ENCODE results near the gene RABGAP1L. TPM values are rescaled to one million over a fixed set of nuclear protein-coding genes. Genes with fewer than 3 reads are reported as not detected.

The RABGAP1L gene
- total and polyA plus RNA-seq, 10 of the 15 experiments (the other 5 are each of a cell fraction or from before 2014, with no cell fraction given) = 5.8 to 194 (median 113) TPM

DNA sequence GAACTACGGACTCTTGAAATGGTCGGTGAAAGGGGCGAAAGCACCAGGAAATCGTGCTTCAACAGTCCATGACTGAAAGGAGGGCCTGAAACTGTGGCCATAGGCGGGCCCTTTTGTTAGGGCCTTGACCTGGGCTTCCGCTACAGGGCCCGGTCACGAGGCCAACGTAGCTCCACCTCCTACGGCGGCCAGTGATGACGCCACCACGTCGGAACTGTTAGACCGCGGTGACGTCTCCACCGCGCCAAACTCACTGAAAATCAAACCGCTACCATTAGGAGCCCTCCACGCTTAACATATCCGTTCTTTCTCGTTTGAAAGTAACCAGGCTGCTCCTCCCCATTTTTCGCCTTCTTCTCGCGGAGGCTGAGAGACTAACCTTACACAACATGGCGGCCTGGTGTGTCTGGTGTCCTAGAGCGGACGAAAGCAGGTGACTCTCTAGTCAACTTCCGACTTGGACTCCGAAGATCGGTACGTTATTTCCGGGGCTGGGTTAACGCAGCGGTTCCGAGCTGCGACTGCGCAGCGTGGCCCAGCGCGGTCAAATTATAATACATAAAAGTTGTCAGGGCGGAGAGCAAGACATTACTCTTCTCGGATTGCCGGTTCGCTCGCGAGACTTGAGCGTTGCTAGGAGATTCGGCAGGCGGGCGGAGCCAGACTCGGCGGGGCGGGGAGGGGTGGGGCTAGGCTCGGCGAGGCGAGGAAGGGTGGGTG lies 840.1 kb downstream of the RABGAP1L start (continued):
- TF ChIP-seq SMARCA5 (IDR thresholded peaks at IDR 0.05) = no peak
- no peak for TF ChIP-seq BCL11A (IDR thresholded peaks at IDR 0.05; ENCODE audit: low read depth, low read length)
- TF ChIP-seq WRNIP1 (IDR thresholded peaks at IDR 0.05; ENCODE audit: borderline replicate concordance, low read depth, low read length) = 0 out of 2 replicates have a peak, but pooled peaks have one; percentile 10
- peak; percentile 34; the same call in 1 of the 2 replicates for TF ChIP-seq BACH1 (IDR thresholded peaks at IDR 0.05; ENCODE audit: borderline replicate concordance)
- no peak for TF ChIP-seq ZNF217 (IDR thresholded peaks at IDR 0.05)
- TF ChIP-seq POLR2AphosphoS5 (IDR thresholded peaks at IDR 0.05; ENCODE audit: low read length) = peak; percentile 98
- no peak for TF ChIP-seq CHD4 (IDR thresholded peaks at IDR 0.05)
- TF ChIP-seq EZH2 (IDR thresholded peaks at IDR 0.05; ENCODE audit: borderline replicate concordance, control insufficient read depth, low read depth, low read length) = no peak
- TF ChIP-seq, protein P1, sequence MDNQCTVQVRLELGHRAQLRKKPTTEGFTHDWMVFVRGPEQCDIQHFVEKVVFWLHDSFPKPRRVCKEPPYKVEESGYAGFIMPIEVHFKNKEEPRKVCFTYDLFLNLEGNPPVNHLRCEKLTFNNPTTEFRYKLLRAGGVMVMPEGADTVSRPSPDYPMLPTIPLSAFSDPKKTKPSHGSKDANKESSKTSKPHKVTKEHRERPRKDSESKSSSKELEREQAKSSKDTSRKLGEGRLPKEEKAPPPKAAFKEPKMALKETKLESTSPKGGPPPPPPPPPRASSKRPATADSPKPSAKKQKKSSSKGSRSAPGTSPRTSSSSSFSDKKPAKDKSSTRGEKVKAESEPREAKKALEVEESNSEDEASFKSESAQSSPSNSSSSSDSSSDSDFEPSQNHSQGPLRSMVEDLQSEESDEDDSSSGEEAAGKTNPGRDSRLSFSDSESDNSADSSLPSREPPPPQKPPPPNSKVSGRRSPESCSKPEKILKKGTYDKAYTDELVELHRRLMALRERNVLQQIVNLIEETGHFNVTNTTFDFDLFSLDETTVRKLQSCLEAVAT (IDR thresholded peaks at IDR 0.05) = peak; percentile 83
- TF ChIP-seq MTA3 (IDR thresholded peaks at IDR 0.05; ENCODE audit: borderline replicate concordance, low read length) = no peak
- TF ChIP-seq, protein P2, sequence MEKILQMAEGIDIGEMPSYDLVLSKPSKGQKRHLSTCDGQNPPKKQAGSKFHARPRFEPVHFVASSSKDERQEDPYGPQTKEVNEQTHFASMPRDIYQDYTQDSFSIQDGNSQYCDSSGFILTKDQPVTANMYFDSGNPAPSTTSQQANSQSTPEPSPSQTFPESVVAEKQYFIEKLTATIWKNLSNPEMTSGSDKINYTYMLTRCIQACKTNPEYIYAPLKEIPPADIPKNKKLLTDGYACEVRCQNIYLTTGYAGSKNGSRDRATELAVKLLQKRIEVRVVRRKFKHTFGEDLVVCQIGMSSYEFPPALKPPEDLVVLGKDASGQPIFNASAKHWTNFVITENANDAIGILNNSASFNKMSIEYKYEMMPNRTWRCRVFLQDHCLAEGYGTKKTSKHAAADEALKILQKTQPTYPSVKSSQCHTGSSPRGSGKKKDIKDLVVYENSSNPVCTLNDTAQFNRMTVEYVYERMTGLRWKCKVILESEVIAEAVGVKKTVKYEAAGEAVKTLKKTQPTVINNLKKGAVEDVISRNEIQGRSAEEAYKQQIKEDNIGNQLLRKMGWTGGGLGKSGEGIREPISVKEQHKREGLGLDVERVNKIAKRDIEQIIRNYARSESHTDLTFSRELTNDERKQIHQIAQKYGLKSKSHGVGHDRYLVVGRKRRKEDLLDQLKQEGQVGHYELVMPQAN (conservative IDR thresholded peaks at IDR 0.05) = 0 out of 2 replicates have a peak, but pooled peaks have one; percentile 36
- no peak for TF ChIP-seq FOS (IDR thresholded peaks at IDR 0.05; ENCODE audit: borderline replicate concordance, extremely low read depth, insufficient read length)
- TF ChIP-seq, protein P3, sequence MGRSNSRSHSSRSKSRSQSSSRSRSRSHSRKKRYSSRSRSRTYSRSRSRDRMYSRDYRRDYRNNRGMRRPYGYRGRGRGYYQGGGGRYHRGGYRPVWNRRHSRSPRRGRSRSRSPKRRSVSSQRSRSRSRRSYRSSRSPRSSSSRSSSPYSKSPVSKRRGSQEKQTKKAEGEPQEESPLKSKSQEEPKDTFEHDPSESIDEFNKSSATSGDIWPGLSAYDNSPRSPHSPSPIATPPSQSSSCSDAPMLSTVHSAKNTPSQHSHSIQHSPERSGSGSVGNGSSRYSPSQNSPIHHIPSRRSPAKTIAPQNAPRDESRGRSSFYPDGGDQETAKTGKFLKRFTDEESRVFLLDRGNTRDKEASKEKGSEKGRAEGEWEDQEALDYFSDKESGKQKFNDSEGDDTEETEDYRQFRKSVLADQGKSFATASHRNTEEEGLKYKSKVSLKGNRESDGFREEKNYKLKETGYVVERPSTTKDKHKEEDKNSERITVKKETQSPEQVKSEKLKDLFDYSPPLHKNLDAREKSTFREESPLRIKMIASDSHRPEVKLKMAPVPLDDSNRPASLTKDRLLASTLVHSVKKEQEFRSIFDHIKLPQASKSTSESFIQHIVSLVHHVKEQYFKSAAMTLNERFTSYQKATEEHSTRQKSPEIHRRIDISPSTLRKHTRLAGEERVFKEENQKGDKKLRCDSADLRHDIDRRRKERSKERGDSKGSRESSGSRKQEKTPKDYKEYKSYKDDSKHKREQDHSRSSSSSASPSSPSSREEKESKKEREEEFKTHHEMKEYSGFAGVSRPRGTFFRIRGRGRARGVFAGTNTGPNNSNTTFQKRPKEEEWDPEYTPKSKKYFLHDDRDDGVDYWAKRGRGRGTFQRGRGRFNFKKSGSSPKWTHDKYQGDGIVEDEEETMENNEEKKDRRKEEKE (IDR thresholded peaks at IDR 0.05) = no peak
- TF ChIP-seq, protein P4, sequence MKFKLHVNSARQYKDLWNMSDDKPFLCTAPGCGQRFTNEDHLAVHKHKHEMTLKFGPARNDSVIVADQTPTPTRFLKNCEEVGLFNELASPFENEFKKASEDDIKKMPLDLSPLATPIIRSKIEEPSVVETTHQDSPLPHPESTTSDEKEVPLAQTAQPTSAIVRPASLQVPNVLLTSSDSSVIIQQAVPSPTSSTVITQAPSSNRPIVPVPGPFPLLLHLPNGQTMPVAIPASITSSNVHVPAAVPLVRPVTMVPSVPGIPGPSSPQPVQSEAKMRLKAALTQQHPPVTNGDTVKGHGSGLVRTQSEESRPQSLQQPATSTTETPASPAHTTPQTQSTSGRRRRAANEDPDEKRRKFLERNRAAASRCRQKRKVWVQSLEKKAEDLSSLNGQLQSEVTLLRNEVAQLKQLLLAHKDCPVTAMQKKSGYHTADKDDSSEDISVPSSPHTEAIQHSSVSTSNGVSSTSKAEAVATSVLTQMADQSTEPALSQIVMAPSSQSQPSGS (IDR thresholded peaks at IDR 0.05; ENCODE audit: low read length) = peak; percentile 90
- TF ChIP-seq KLF5 (IDR thresholded peaks at IDR 0.05; ENCODE audit: partially characterized antibody) = peak; percentile 86
- TF ChIP-seq KAT2A (conservative IDR thresholded peaks at IDR 0.05; ENCODE audit: control insufficient read depth, low read depth, low read length) = no peak
- peak; percentile 46; the same call in 1 of the 2 replicates for TF ChIP-seq MYB (IDR thresholded peaks at IDR 0.05; ENCODE audit: borderline replicate concordance, low read depth, low read length)
- TF ChIP-seq SP1 (IDR thresholded peaks at IDR 0.05; ENCODE audit: low read depth, low read length) = no peak
- TF ChIP-seq CEBPB (IDR thresholded peaks at IDR 0.05; ENCODE audit: borderline replicate concordance in 1 of 2, low read depth in 2 of 2, low read length in 2 of 2) = no peak
- TF ChIP-seq, protein P5, sequence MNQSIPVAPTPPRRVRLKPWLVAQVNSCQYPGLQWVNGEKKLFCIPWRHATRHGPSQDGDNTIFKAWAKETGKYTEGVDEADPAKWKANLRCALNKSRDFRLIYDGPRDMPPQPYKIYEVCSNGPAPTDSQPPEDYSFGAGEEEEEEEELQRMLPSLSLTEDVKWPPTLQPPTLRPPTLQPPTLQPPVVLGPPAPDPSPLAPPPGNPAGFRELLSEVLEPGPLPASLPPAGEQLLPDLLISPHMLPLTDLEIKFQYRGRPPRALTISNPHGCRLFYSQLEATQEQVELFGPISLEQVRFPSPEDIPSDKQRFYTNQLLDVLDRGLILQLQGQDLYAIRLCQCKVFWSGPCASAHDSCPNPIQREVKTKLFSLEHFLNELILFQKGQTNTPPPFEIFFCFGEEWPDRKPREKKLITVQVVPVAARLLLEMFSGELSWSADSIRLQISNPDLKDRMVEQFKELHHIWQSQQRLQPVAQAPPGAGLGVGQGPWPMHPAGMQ (IDR thresholded peaks at IDR 0.05; ENCODE audit: borderline replicate concordance) = no peak
- TF ChIP-seq FOXK2 (IDR thresholded peaks at IDR 0.05) = peak; percentile 89; the same call in 1 of the 2 replicates

Measured in GM12878 (cell line).